H9 (cell line): Measurements from ENCODE around the gene AHI1. TPM values are rescaled to one million over a fixed set of nuclear protein-coding genes. Genes with fewer than 3 reads are reported as not detected.

Experiments used
- DNase-seq: peaks from one replicate; pipeline ENCODE4 v3.0.0-alpha.2; 2017
- H2AFZ ChIP-seq: one replicate; pipeline ENCODE4 v1.6.1; 2013; ENCODE audit warnings: mild to moderate bottlenecking, low read length, control low read depth, moderate library complexity
- H2AK5ac ChIP-seq: 2 replicates; pipeline ENCODE4 v1.6.1; 2013; ENCODE audit warnings: low read length, control low read depth, mixed read lengths; ENCODE audit not compliant: insufficient read length
- H2BK120ac ChIP-seq: one replicate; pipeline ENCODE4 v1.6.1; 2013; ENCODE audit warnings: low read depth, mild to moderate bottlenecking, low read length, control low read depth, inconsistent platforms; ENCODE audit not compliant: poor library complexity, severe bottlenecking
- H2BK12ac ChIP-seq: 2 replicates; pipeline ENCODE4 v1.6.1; 2013; ENCODE audit warnings: low read length, control low read depth, mixed read lengths, low read depth; ENCODE audit not compliant: insufficient read length
- H2BK15ac ChIP-seq: 2 replicates; pipeline ENCODE4 v1.6.1; 2013; ENCODE audit warnings: low read depth, low read length, control low read depth
- H2BK20ac ChIP-seq: one replicate; pipeline ENCODE4 v1.6.1; 2013; ENCODE audit warnings: low read depth, mild to moderate bottlenecking, low read length, control low read depth, inconsistent platforms; ENCODE audit not compliant: poor library complexity, severe bottlenecking
- H2BK5ac ChIP-seq: 2 replicates; pipeline ENCODE4 v1.6.1; 2013; ENCODE audit warnings: low read length, control low read depth, mixed read lengths; ENCODE audit not compliant: insufficient read length
- H3K14ac ChIP-seq: 2 replicates; pipeline ENCODE4 v1.6.1; 2013; ENCODE audit warnings: low read length, control low read depth; ENCODE audit not compliant: insufficient read depth
- H3K18ac ChIP-seq: 2 replicates; pipeline ENCODE4 v1.6.1; 2013; ENCODE audit warnings: low read depth, mild to moderate bottlenecking, mixed read lengths, low read length, control low read depth; ENCODE audit not compliant: insufficient read length
- H3K23ac ChIP-seq: 2 replicates; pipeline ENCODE4 v1.6.1; 2013; ENCODE audit warnings: low read length, control low read depth, mixed read lengths, low read depth; ENCODE audit not compliant: insufficient read length
- H3K23me2 ChIP-seq: 2 replicates; pipeline ENCODE4 v1.6.1; 2013; ENCODE audit warnings: low read depth, mild to moderate bottlenecking, mixed read lengths, low read length, control low read depth; ENCODE audit not compliant: insufficient read length, poor library complexity, severe bottlenecking
- H3K27ac ChIP-seq: 2 replicates; pipeline ENCODE4 v1.5.1; 2013; ENCODE audit warnings: low read length, control low read depth, mixed read lengths, low read depth; ENCODE audit not compliant: insufficient read length
- H3K27me3 ChIP-seq: 2 replicates; pipeline ENCODE4 v1.6.1; 2013; ENCODE audit warnings: low read length, control low read depth, inconsistent platforms; ENCODE audit not compliant: insufficient read depth
- H3K4ac ChIP-seq: 2 replicates; pipeline ENCODE4 v1.6.1; 2013; ENCODE audit warnings: low read depth, mild to moderate bottlenecking, control low read depth, inconsistent platforms, low read length, moderate library complexity
- H3K4me1 ChIP-seq: 2 replicates; pipeline ENCODE4 v1.6.1; 2013; ENCODE audit warnings: low read length, control low read depth, inconsistent platforms; ENCODE audit not compliant: insufficient read depth
- H3K4me2 ChIP-seq: 2 replicates; pipeline ENCODE4 v1.6.1; 2013; ENCODE audit warnings: low read length, control low read depth, mixed read lengths; ENCODE audit not compliant: insufficient read length, insufficient read depth
- H3K56ac ChIP-seq: 2 replicates; pipeline ENCODE4 v1.6.1; 2013; ENCODE audit warnings: low read depth, mild to moderate bottlenecking, mixed read lengths, low read length, control low read depth; ENCODE audit not compliant: insufficient read length
- H3K79me1 ChIP-seq: 2 replicates; pipeline ENCODE4 v1.6.1; 2013; ENCODE audit warnings: low read depth, mild to moderate bottlenecking, moderate library complexity, low read length, control low read depth, inconsistent platforms; ENCODE audit not compliant: insufficient read depth, poor library complexity, severe bottlenecking
- H3K79me2 ChIP-seq: 2 replicates; pipeline ENCODE4 v1.6.1; 2013; ENCODE audit warnings: low read length, control low read depth, inconsistent platforms; ENCODE audit not compliant: insufficient read depth
- H3K9ac ChIP-seq: 2 replicates; pipeline ENCODE4 v1.6.1; 2013; ENCODE audit warnings: low read length, control low read depth, mixed read lengths; ENCODE audit not compliant: insufficient read length; ENCODE audit errors: extremely low read depth
- H3K9me3 ChIP-seq: one replicate; pipeline ENCODE4 v1.6.1; 2013; ENCODE audit warnings: low read depth, low read length, inconsistent platforms; ENCODE audit not compliant: control insufficient read depth
- H3T11ph ChIP-seq: one replicate; pipeline ENCODE4 v1.6.1; 2013; ENCODE audit warnings: mild to moderate bottlenecking, low read length, control low read depth, inconsistent platforms
- H4K20me1 ChIP-seq: one replicate; pipeline ENCODE4 v1.6.1; 2013; ENCODE audit not compliant: control insufficient read depth, insufficient read length, insufficient read depth
- H4K5ac ChIP-seq: 2 replicates; pipeline ENCODE4 v1.6.1; 2013; ENCODE audit warnings: low read depth, mild to moderate bottlenecking, mixed read lengths, low read length, control low read depth; ENCODE audit not compliant: insufficient read length
- H4K8ac ChIP-seq: replicated peaks from 2 replicates; pipeline ENCODE4 v1.6.1; 2013; ENCODE audit warnings: low read length, control low read depth, mixed read lengths, low read depth; ENCODE audit not compliant: insufficient read length
- H4K91ac ChIP-seq: 2 replicates; pipeline ENCODE4 v1.6.1; 2013; ENCODE audit warnings: low read depth, mild to moderate bottlenecking, moderate library complexity, mixed read lengths, low read length, control low read depth; ENCODE audit not compliant: insufficient read length
- H3K27ac Mint-ChIP-seq, 3 experiments: 2 replicates in 2 of 3; 3 replicates in 1 of 3; pipeline ENCODE4 v1.8.0; 2020 to 2021; ENCODE audit warnings: mixed read lengths in 3 of 3, mild to moderate bottlenecking in 1 of 3, moderate library complexity in 1 of 3
- H3K27me3 Mint-ChIP-seq: 2 replicates; pipeline ENCODE4 v1.8.0; 2021; ENCODE audit warnings: low read depth, mild to moderate bottlenecking, moderate library complexity, mixed read lengths
- H3K36me3 Mint-ChIP-seq, 3 experiments: 2 replicates in 2 of 3; 3 replicates in 1 of 3; pipeline ENCODE4 v1.8.0; 2020 to 2021; ENCODE audit warnings: low read depth in 3 of 3, mixed read lengths in 3 of 3; ENCODE audit not compliant: insufficient read depth in 1 of 3
- H3K4me1 Mint-ChIP-seq, 2 experiments: 2 replicates each; pipeline ENCODE4 v1.8.0; 2020; ENCODE audit warnings: mixed read lengths in 2 of 2
- H3K4me3 Mint-ChIP-seq, 2 experiments: 2 replicates in 1 of 2; 3 replicates in 1 of 2; pipeline ENCODE4 v1.8.0; 2020 to 2021; ENCODE audit warnings: mild to moderate bottlenecking in 2 of 2, mixed read lengths in 2 of 2, moderate library complexity in 1 of 2
- H3K9me3 Mint-ChIP-seq, 2 experiments: 2 replicates in 1 of 2; 3 replicates in 1 of 2; pipeline ENCODE4 v1.8.0; 2020; ENCODE audit warnings: mild to moderate bottlenecking in 2 of 2, mixed read lengths in 2 of 2, moderate library complexity in 1 of 2
- WGBS: extraction: QIAGEN DNeasy Blood & Tissue Kit; methylation state at CpG from one replicate; pipeline ENCODE4 v1.1.7; 2013; ENCODE audit warnings: missing lambda C conversion rate, low lambda C conversion rate, mixed read lengths; ENCODE audit not compliant: insufficient read length; ENCODE audit errors: extremely low coverage; 5-methylcytosine and 5-hydroxymethylcytosine counted together
- total RNA-seq: library from RNA; stranded (reverse); gene quantifications from 2 replicates; pipeline ENCODE4 v1.2.1, GENCODE V29; 2021
- TF ChIP-seq, protein P1 (sequence below): fragments of 200-600 bp; sonication (generic); conservative IDR thresholded peaks from 3 replicates; pipeline ENCODE4 v1.8.0; 2021; ENCODE audit warnings: antibody characterized with exemption, mild to moderate bottlenecking

Gene AHI1
- total RNA-seq, 1 experiment from 2014 or later: 9.9 TPM

DNA sequence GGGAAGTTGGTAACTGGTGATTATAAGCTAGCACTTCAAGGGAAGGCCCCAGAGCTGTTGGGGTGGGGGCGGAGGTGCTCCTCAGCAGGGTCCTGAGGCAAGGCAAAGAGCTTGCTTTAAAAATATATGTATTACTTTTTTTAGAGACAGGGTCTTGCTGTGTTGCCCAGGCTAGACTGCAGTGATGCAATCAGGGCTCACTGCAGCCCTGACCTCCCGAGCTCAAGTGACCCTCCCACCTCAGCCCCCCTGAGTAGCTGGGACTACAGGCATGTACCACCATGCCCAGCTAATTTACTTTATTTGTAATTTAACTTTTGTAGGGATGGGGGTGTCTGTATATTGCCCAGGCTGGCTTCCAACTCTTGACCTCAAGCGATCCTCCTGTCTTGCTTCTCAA, 229.3 kb downstream of the AHI1 start:
- no peak overlapping the region for H3K9ac ChIP-seq
- H3K36me3 Mint-ChIP-seq: peaks cover 0 to 10% (median 0%) of the 10 kb centered on the region in 3 experiments; a peak in 2 of 7 replicates
- peaks cover 2% of the 10 kb centered on the region; the same call in 1 of the 2 replicates for H3K27me3 Mint-ChIP-seq

More for the DNA sequence above, 229.3 kb downstream of the AHI1 start:
- H2BK20ac ChIP-seq: no peak overlapping the region
- H4K8ac ChIP-seq: no peak overlapping the region
- no peak overlapping the region for H3K4me2 ChIP-seq
- peaks cover 6% of the 10 kb centered on the region for H3K4me1 ChIP-seq
- no peak overlapping the region for H2BK12ac ChIP-seq
- H3K56ac ChIP-seq: no peak overlapping the region
- H3K4me1 Mint-ChIP-seq: peaks cover 47 to 51% of the 10 kb centered on the region in 2 experiments
- no CpG with 5 or more reads among the region's 3 CpGs for WGBS
- DNase-seq: no peak
- no peaks in the 10 kb centered on the region for H4K20me1 ChIP-seq
- H2BK5ac ChIP-seq: no peak overlapping the region
- no peak overlapping the region for H3K4me3 Mint-ChIP-seq
- H3T11ph ChIP-seq: no peak overlapping the region
- H3K27me3 ChIP-seq: no peaks in the 10 kb centered on the region
- no peak overlapping the region for H3K14ac ChIP-seq
- peaks cover 3% of the 10 kb centered on the region for H3K23me2 ChIP-seq
- no peak overlapping the region for H2BK15ac ChIP-seq
- no peaks in the 10 kb centered on the region for H3K79me1 ChIP-seq
- no peak overlapping the region for H3K27ac ChIP-seq
- H3K79me2 ChIP-seq: no peaks in the 10 kb centered on the region
- TF ChIP-seq, protein P1, sequence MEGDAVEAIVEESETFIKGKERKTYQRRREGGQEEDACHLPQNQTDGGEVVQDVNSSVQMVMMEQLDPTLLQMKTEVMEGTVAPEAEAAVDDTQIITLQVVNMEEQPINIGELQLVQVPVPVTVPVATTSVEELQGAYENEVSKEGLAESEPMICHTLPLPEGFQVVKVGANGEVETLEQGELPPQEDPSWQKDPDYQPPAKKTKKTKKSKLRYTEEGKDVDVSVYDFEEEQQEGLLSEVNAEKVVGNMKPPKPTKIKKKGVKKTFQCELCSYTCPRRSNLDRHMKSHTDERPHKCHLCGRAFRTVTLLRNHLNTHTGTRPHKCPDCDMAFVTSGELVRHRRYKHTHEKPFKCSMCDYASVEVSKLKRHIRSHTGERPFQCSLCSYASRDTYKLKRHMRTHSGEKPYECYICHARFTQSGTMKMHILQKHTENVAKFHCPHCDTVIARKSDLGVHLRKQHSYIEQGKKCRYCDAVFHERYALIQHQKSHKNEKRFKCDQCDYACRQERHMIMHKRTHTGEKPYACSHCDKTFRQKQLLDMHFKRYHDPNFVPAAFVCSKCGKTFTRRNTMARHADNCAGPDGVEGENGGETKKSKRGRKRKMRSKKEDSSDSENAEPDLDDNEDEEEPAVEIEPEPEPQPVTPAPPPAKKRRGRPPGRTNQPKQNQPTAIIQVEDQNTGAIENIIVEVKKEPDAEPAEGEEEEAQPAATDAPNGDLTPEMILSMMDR: no peak
- H2AK5ac ChIP-seq: no peak overlapping the region
- H3K18ac ChIP-seq: no peak overlapping the region
- no peak overlapping the region for H2BK120ac ChIP-seq
- no peak overlapping the region for H3K23ac ChIP-seq
- no peak overlapping the region for H4K91ac ChIP-seq
- H3K27ac Mint-ChIP-seq: no peak overlapping the region
- no peak overlapping the region for H4K5ac ChIP-seq
- H3K4ac ChIP-seq: no peak overlapping the region
- H3K9me3 ChIP-seq: no peaks in the 10 kb centered on the region
- no peaks in the 10 kb centered on the region for H3K9me3 Mint-ChIP-seq
- no peak overlapping the region for H2AFZ ChIP-seq
